Gastrocnemius medialis (tissue), 4 donors: ENCODE results near the gene AUTS2. TPM values are rescaled to one million over a fixed set of nuclear protein-coding genes. Genes with fewer than 3 reads are reported as not detected.

Experiments
- ATAC-seq, 2 donors: fragments of 150-250 bp; one replicate each; pipeline ENCODE4 v1.9.1; 2016
- DNase-seq, 2 donors: peaks; one replicate each; pipeline ENCODE4 v3.0.0-alpha.2; 2019
- H3K27ac ChIP-seq, 4 donors: fragments of 200-600 bp; sonication (generic); 1 replicate in 1 of 4; 2 replicates in 3 of 4; pipeline ENCODE4 v1.5.1; 2016 to 2018; ENCODE audit warnings: mild to moderate bottlenecking in 2 of 4, moderate library complexity in 1 of 4
- H3K27me3 ChIP-seq, 3 donors: fragments of 200-600 bp; sonication (generic) in 2 of 3; 1 replicate in 1 of 3; 2 replicates in 2 of 3; pipeline versions ENCODE4 v1.5.1 to v1.6.0; 2016 to 2019; ENCODE audit warnings: mild to moderate bottlenecking in 1 of 3, moderate library complexity in 1 of 3
- H3K36me3 ChIP-seq, 2 donors: fragments of 200-600 bp; sonication (generic) in 1 of 2; one replicate each; pipeline ENCODE4 v1.5.1; 2017 to 2018
- H3K4me1 ChIP-seq, 2 donors: fragments of 200-600 bp; sonication (generic) in 1 of 2; one replicate each; pipeline ENCODE4 v1.5.1; 2016 to 2017; ENCODE audit warnings: mild to moderate bottlenecking in 2 of 2
- H3K4me3 ChIP-seq, 4 donors: fragments of 200-600 bp; sonication (generic) in 3 of 4; 1 replicate in 1 of 4; 2 replicates in 3 of 4; pipeline ENCODE4 v1.5.1; 2016 to 2019; ENCODE audit warnings: mild to moderate bottlenecking in 2 of 4
- H3K9me3 ChIP-seq, 3 donors: fragments of 200-600 bp; sonication (generic) in 2 of 3; 1 replicate in 1 of 3; 2 replicates in 2 of 3; pipeline ENCODE4 v1.5.1; 2016 to 2019
- POLR2A ChIP-seq, 2 donors: fragments of 450-650 bp; IDR thresholded peaks; one replicate each; pipeline ENCODE4 v1.6.1; 2017; ENCODE audit warnings: antibody characterized with exemption in 2 of 2, mild to moderate bottlenecking in 2 of 2, moderate library complexity in 2 of 2
- in situ Hi-C, 4 donors: fragments of 200-750 bp; cut with MboI; loops; one replicate each; pipeline versions ENCODE4 v1.15.0 to v1.8.0; 2017; ENCODE audit warnings: low sequenced_read_pairs in 4 of 4
- intact Hi-C: fragments of 100-400 bp; cut with DNase I; formaldehyde crosslinking; loops from one replicate; pipeline ENCODE4 v1.15.1; 2023; ENCODE audit warnings: low total_unique reads
- total RNA-seq, 4 donors: library from RNA; depleted of rRNA; stranded (reverse); fragments of >200 nt; gene quantifications; one replicate each; pipeline versions ENCODE4 v1.1.0 to v1.2.3, GENCODE V29; 2016
- TF ChIP-seq, protein P1 (sequence below), 5 experiments: fragments of 450-650 bp in 3 of 5; fragments of 200-600 bp in 2 of 5; sonication (generic) in 2 of 5; IDR thresholded peaks in 4 of 5; conservative IDR thresholded peaks in 1 of 5; 1 replicate in 4 of 5; 2 replicates in 1 of 5; pipeline ENCODE4 v1.5.1; 2016 to 2019; ENCODE audit warnings: antibody characterized with exemption in 5 of 5, mild to moderate bottlenecking in 3 of 5, moderate library complexity in 3 of 5

Gene AUTS2
- total RNA-seq, 4 donors from 2014 or later = 2.5 to 16.2 (median 8.5) TPM

DNA sequence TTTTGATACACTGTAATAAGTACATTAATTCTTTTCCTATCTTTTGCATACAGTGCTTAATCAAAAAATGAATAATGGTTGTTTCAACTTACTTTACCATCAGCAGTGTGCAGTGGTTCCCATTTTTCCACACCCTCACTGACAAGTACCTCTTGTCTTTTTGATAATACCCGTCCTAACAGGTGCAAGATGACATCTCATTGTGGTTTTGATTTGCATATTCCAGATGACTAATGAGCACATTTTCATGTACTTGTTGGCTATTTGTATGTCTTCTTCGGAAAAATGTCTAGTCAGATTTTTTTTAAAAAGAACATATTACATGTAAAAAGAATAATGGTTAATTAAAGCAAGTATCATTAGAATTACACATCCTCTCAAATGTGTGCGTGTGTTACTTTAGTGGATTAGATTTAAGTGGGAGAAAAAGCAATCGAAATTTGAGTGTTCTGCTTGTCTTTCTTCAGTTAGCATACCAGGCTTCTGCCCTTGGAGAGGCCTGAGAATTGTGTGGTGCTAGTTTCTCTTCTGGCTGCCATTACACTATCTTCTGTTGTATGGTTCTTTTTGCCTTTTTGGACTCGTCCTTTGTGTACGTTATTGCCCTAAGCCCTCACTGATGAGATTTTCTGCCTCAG lies 291.2 kb downstream of the AUTS2 start:
- intact Hi-C loops = no loop called here
- no peaks in the 10 kb centered on the region for H3K9me3 ChIP-seq
- H3K27me3 ChIP-seq = no peaks in the 10 kb centered on the region
- no peak overlapping the region for H3K27ac ChIP-seq
- DNase-seq = no peak
- TF ChIP-seq, protein P1, sequence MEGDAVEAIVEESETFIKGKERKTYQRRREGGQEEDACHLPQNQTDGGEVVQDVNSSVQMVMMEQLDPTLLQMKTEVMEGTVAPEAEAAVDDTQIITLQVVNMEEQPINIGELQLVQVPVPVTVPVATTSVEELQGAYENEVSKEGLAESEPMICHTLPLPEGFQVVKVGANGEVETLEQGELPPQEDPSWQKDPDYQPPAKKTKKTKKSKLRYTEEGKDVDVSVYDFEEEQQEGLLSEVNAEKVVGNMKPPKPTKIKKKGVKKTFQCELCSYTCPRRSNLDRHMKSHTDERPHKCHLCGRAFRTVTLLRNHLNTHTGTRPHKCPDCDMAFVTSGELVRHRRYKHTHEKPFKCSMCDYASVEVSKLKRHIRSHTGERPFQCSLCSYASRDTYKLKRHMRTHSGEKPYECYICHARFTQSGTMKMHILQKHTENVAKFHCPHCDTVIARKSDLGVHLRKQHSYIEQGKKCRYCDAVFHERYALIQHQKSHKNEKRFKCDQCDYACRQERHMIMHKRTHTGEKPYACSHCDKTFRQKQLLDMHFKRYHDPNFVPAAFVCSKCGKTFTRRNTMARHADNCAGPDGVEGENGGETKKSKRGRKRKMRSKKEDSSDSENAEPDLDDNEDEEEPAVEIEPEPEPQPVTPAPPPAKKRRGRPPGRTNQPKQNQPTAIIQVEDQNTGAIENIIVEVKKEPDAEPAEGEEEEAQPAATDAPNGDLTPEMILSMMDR (IDR thresholded peaks at IDR 0.05 in 4 of 5, conservative IDR thresholded peaks at IDR 0.05 in 1 of 5) = no peak
- TF ChIP-seq POLR2A (IDR thresholded peaks at IDR 0.05) = no peak
- no peaks in the 10 kb centered on the region for H3K36me3 ChIP-seq
- peaks cover 0 to 2% of the 10 kb centered on the region in 2 donors for H3K4me1 ChIP-seq
- ATAC-seq = no peak
- no peak overlapping the region for H3K4me3 ChIP-seq
- in situ Hi-C loops = no loop called here

DNA sequence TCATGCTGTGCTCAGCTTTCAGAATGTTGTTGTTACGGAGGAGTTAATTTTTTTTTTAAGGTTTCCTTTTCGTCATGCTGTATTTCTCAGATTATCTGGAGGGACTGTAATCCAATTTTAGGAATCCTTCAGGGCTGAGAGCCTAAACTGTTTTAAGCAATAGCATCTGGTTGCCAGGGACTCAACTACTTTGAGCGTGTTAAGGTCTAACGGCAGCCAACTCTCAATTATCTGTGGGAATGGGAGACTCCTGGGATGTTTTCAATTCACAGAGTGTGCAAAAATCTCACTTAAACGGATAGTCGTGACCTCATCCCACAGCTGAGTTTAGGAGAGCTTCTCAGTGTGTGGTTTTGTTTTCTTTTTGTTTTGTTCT lies 291.7 kb downstream of the AUTS2 start:
- Histone ChIP-seq H3K36me3 (no peaks in the 10 kb centered on the region), H3K4me3 (no peak overlapping the region), H3K27me3 (no peaks in the 10 kb centered on the region), H3K27ac (no peak overlapping the region), H3K9me3 (no peaks in the 10 kb centered on the region), H3K4me1 (no peaks in the 10 kb centered on the region)
- ATAC-seq (no peak), DNase-seq (no peak)
- intact Hi-C loops (no loop called here), in situ Hi-C loops (no loop called here)
- TF ChIP-seq, protein P1 (IDR thresholded peaks at IDR 0.05 in 4 of 5, conservative IDR thresholded peaks at IDR 0.05 in 1 of 5) = no peak
- TF ChIP-seq POLR2A (IDR thresholded peaks at IDR 0.05) = no peak

DNA sequence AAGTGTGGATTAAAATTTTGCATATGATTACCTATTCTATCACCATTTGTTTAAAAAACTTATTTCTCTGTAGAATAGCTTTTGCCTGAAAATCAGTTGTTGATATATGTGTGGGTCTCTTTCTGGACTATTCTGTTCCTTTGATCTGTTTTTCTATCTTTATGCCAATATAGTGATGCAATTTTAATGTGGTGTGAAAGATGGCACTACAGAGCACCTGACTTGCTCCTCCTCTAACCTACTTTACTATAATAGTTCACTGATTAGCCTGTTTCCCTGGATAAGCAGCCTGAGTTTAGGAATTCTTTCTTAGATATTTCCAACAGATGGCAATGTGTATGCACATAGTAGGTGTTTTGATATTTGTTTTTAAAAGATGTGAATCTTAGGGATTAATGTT lies 294.5 kb downstream of the AUTS2 start:
- peak in 1 of 2 donors; percentile 45 for ATAC-seq
- H3K4me3 ChIP-seq = no peak overlapping the region
- H3K27me3 ChIP-seq = no peaks in the 10 kb centered on the region
- no peak overlapping the region for H3K27ac ChIP-seq
- in situ Hi-C loops (no loop called here), intact Hi-C loops (no loop called here)
- no peak for DNase-seq
- no peaks in the 10 kb centered on the region for H3K36me3 ChIP-seq
- no peaks in the 10 kb centered on the region for H3K4me1 ChIP-seq
- TF ChIP-seq, protein P1 (IDR thresholded peaks at IDR 0.05 in 4 of 5, conservative IDR thresholded peaks at IDR 0.05 in 1 of 5) = no peak
- TF ChIP-seq POLR2A (IDR thresholded peaks at IDR 0.05) = no peak
- no peaks in the 10 kb centered on the region for H3K9me3 ChIP-seq

DNA sequence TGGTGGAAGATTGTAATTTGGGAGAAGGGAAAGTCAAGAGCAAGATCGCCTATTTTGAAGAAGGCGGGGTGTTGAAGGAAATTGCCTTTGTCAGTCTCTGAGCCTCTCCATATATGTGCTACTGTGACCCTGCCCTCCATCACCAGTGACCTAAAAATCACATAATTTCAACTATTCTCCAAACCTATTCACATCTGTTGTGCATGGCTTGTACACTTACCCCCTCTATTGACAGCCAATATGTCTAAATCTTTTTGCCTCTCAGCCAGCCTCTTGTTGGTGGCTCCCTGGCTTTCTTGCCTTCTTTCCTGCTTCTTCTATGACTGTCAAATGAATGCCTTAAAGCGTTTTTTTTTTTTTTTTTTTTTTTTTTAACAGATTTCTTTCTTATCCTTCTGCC lies 295.6 kb downstream of the AUTS2 start:
- H3K4me3 ChIP-seq = no peak overlapping the region
- H3K27me3 ChIP-seq = no peaks in the 10 kb centered on the region
- intact Hi-C loops = no loop called here
- ATAC-seq (no peak), DNase-seq (no peak)
- no peaks in the 10 kb centered on the region for H3K4me1 ChIP-seq
- in situ Hi-C loops = no loop called here
- no peaks in the 10 kb centered on the region for H3K36me3 ChIP-seq
- no peaks in the 10 kb centered on the region for H3K9me3 ChIP-seq
- TF ChIP-seq, protein P1 (IDR thresholded peaks at IDR 0.05 in 4 of 5, conservative IDR thresholded peaks at IDR 0.05 in 1 of 5) = peak in 2 of 5 experiments; percentile 12 to 29
- no peak for TF ChIP-seq POLR2A (IDR thresholded peaks at IDR 0.05)
- no peak overlapping the region for H3K27ac ChIP-seq

DNA sequence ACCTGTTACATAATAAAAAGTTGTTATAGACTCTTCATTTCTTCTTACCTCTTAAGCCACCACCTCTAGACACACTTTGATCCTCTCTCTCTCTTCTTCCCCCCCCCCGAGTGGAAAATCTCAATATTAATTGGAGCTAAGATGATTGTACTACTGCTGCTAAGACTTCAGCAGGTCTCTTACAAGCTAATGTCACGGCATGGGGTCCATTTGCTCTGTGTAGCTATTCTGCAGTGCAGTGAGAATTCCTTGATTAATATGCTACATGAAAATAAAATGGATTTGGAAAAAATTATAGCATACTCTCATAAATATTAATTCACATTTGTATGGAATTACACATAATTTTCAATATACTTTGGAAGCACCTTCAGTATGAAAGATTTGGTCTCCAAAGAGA lies 297.2 kb downstream of the AUTS2 start:
- ATAC-seq (no peak), DNase-seq (no peak)
- H3K36me3 ChIP-seq = no peaks in the 10 kb centered on the region
- H3K9me3 ChIP-seq = no peaks in the 10 kb centered on the region
- H3K4me1 ChIP-seq = no peaks in the 10 kb centered on the region
- no peak overlapping the region for H3K4me3 ChIP-seq
- intact Hi-C loops (no loop called here), in situ Hi-C loops (no loop called here)
- no peak for TF ChIP-seq POLR2A (IDR thresholded peaks at IDR 0.05)
- TF ChIP-seq, protein P1 (IDR thresholded peaks at IDR 0.05 in 4 of 5, conservative IDR thresholded peaks at IDR 0.05 in 1 of 5) = no peak
- H3K27me3 ChIP-seq = no peaks in the 10 kb centered on the region
- no peak overlapping the region for H3K27ac ChIP-seq
